GM19438 (cell line): ENCODE measurements around the gene C15orf39.
"Not testable (repeated sequence)": the region's sequence is repeated elsewhere in the genome, so short reads cannot be mapped to it uniquely, and the experiment has no call there.

Experiments used
- ATAC-seq: cut with Tn5 transposase; IDR thresholded peaks from one replicate; pipeline ENCODE4 v1.9.1; 2021; ENCODE audit warnings: low read depth; ENCODE audit not compliant: unreplicated experiment

Gene C15orf39

GRCh38 chr15:75229191-75230015, 27.7 kb downstream of the C15orf39 start:
- no peak for ATAC-seq

DNA sequence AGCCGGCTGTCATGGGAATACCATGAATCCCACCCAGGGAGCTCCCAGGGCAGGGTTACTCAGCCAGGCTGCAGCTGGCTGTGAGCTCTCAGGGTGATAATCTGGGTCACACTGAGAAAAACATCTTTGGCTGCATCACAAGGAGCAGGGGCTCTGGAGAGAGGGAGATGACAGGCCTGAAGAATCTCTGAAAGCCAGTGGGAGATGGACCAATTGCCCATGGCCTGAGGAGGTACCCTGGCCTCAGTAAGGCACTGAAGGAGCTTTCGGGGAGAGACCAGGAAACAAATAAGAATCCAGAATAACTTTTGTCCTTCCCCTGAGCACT, 28.3 kb downstream of the C15orf39 start:
- no peak for ATAC-seq

DNA sequence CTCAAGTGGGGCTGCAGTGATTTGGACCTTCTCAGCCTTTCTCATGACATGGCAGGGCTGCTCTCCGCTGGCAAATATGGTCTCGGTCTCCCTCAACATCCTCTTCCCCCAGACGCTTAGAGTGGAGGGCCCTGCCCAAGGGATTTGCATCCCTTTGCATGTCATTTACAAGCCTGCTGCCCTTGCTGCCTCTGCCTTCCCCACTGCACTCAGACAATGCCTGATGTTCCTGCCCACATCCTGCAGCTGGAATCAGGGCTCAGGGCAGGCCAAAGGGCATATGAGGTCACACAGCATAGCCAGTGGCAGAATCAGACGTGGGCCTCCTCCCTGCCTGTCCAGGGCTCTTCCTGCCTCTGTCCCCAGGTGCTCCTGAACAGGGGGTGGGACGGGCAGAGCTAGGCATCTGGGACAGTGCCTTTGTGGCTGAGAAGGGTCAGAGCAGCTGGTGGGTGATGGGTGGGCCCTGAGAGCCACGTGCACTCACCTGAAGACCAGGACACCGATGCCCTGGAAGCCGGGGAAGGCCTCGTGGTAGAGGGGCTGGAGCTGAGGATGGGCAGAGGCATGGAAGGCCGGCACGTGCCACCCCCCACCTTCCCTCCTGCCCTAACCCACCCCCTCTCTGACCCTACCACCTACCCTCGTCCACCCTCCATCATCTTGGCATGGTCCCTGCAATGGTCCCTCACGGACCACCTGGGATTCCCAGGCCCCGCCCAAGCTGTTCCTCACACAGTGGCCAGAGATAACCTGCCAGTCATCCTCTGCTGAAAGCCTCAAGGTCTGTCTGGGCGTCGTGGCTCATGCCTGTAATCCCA, 29.1 kb downstream of the C15orf39 start:
- ATAC-seq, result no peak

DNA sequence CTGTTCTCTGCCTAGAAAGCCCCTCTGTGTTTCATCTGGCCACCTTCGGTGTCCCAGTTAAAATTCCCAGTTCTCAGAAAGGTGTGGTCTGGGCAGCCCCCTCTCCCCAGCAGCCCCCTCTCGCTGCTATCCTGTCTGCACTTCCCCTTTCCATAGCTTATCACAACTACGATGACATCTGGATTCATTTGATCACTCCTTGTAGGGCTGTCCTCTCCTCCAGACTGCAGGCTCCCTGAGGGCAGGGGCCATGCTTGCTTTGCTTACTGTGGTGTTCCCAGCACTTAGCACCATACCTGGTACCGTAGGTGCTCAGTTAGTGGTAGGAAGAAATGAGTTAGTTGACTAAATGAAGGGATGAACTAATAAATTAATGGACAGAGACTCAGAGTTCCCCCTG, 30.2 kb downstream of the C15orf39 start:
- no peak for ATAC-seq

DNA sequence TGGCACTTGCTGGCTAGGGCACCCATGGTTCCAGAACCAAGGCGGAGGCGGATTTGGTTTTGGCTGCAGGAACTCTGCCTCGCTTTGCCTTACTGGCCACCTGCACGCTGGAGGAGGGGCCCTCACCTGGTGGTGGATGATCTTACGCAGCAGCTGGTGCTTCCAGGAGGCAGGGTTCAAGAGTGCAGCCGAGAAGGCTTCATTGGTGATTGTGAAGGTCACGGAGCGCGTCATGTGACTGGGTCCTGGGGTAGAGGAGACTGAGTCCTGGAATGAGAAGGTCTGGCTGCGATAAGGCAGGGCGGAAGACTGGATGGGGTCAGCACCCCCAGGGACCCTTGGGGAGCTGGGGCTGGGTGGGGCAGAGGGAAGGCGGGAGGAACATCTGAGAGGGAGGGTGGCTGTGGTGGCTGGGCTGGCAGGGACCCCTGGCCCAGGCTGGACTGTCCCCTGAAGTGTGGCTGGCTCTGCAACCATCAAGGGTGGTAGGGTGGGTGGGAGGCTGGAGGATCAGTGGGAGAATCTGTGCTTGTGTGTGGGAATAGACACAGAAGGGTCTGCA, 30.7 kb downstream of the C15orf39 start:
- no peak for ATAC-seq

DNA sequence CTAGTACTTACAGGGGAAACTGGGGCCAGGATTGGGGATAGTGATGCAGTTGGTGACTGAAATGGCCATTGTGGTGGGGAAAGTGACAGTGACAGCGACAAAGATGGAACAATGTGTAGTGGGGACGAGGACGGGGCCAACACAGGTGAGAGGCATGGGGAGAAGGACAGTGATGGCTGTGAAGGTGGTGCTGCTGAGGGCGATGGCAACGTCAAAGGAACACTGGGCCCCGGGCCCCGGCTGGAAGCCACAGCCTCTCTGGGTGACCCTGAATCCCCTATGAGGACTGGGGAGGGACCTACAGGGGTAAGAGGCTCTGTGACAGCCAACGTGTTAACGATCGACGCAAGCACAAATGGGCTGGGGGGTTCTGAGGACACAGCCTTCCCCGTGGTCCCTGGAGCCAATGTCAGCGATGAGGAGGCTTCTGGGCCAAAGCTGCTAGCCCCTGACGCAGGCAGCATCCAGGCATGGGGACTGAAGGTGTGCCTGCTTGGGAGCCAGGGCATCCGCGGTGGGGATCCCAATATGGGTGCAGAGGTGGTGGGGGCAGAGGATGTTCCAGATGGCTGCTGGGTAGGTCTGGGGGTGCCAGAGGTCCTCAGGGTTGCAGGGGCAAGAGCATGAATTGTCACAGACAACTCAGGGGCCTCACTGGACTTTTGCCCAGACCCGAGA, 31.3 kb downstream of the C15orf39 start:
- no peak for ATAC-seq

- no peak for ATAC-seq
Observed at GRCh38 chr15:75233504-75234190, 32.0 kb downstream of the C15orf39 start.

- ATAC-seq, result no peak
Observed at GRCh38 chr15:75234191-75234810, 32.6 kb downstream of the C15orf39 start.

DNA sequence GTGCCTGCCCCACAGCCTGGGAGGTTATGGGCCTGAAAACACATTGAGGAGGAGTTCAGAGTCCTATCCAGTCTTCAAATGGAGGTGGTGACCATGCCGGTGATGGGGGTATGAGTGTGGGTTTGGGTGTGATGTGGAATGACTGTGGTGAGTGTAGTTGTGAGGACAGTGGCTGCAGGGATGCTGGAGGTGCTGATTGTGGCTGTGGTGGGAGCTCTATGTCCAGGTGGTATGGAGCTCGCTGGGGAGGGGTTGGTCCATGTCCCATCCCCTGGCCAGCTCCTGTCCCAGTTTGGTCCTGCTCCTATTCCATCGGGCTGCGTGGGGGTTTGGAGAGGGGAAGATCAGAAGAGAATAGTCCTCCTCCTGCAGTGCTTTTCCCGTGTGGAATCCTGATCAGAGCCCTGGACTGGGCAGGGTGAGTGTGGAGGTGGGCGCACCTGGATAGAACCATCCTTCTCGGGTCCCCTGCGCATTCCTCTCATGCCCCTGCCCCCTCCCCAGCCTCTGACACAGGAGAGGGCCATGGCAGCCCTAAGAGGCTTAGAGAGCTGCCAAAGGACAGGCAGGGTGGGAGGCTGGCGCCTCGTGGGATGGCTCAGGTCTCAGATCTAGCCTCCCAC, 33.5 kb downstream of the C15orf39 start:
- no peak for ATAC-seq

- no peak for ATAC-seq
Observed at GRCh38 chr15:75235760-75236729, 34.4 kb downstream of the C15orf39 start.

DNA sequence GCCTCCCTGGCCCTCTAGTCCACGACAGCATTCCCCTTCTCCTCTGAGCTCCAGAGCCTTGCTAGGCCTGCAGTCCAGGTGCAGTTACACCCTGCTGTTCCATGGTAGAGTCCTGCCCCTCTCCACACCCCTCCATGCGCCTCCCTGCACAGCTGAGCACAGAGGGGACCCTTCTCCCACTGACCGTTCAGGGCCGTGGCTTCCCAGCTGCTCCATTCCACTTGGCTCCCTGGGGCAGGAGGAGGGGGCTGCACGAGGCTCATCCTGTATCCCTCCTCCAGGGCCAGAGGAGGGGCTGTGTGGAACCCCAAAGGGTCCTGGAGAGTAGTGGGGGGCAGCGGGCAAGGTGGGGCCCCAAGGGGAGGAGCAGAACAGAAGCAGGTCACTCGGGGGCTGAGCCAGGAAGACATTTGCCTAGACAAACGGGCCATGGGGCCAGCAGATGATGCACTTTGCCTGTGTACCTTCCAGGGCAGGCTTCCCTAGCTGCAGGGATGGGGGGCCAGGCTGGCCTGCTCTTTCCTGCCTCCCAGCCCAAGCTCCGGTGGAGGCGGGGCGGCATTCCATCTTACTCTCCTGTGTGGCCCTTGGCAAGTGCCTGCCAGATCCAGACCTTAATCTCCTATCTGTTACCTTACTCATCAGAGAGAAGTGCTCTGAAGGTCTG, 35.8 kb downstream of the C15orf39 start:
- no peak for ATAC-seq

DNA sequence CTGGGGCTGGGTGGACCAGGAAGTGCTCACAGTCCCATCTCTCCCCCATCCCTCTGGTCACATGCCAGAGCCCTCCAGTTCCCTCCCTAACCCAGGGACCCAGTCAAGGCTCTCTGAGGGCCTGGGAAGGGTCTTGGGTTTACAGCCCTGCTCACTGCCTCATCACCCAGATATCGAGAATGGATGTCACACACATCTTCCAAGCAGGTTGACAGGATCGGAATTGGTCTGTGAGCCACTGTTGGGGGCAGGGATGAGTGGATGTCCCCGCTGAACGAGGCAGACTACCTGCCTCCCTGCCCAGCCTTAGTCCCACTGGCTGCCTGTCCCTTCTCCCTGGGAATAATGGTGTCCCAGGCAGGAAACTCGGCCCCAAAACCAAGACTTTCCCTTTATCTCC, 36.5 kb downstream of the C15orf39 start:
- ATAC-seq, result no peak

- not testable (repeated sequence) for ATAC-seq
Observed at GRCh38 chr15:75245741-75246140, 44.1 kb downstream of the C15orf39 start.

GRCh38 chr15:75248991-75249390, 47.3 kb downstream of the C15orf39 start:
- ATAC-seq, result not testable (repeated sequence)

DNA sequence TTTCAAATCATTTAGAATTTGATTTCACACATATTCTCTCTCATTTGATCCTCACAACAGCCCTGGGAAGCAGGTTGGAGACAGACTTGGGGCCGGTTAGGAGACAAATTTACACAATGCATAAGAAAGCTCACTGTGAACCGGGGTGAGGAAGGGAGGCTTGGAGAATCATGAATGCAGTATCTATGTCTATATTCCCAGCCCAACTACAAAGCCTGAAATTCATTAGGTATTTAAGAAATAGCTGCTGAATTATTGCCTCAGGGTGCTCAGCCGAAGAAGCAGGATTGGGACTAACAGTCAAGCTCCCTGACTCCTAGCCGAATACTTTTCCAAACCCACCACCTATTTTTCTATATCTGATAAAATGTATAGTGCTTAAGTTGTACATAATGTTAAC, 48.0 kb downstream of the C15orf39 start:
- ATAC-seq, result no peak

GRCh38 chr15:75251343-75251742, 49.7 kb downstream of the C15orf39 start:
- not testable (repeated sequence) for ATAC-seq

DNA sequence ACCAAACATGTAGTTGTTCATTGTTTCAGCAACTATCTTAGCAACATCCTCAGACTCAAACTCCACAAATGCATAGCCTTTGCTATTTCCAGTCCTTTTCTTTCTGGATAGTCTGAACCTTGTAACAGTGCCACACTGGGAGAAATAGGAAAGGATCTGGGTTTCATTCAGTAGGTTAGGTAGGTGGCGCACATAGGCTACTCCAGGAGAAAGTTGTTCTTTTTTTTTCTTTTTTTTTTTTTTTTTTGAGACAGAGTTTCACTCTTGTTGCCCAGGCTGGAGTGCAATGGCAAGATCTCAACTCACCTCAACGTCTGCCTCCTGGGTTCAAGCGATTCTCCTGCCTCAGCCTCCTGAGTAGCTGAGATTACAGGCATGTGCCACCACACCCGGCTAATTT, 50.6 kb downstream of the C15orf39 start:
- not testable (repeated sequence) for ATAC-seq

GRCh38 chr15:75258034-75258433, 56.4 kb downstream of the C15orf39 start, which contains the start of gene GOLGA6C:
Gene GOLGA6C, plus strand, starts transcription at chr15:75258334. Its CDS starts 265 bp downstream, at chr15:75258599.
- not testable (repeated sequence) for ATAC-seq
